Measurements from ENCODE around the gene OTUD5.

The OTUD5 gene

DNA sequence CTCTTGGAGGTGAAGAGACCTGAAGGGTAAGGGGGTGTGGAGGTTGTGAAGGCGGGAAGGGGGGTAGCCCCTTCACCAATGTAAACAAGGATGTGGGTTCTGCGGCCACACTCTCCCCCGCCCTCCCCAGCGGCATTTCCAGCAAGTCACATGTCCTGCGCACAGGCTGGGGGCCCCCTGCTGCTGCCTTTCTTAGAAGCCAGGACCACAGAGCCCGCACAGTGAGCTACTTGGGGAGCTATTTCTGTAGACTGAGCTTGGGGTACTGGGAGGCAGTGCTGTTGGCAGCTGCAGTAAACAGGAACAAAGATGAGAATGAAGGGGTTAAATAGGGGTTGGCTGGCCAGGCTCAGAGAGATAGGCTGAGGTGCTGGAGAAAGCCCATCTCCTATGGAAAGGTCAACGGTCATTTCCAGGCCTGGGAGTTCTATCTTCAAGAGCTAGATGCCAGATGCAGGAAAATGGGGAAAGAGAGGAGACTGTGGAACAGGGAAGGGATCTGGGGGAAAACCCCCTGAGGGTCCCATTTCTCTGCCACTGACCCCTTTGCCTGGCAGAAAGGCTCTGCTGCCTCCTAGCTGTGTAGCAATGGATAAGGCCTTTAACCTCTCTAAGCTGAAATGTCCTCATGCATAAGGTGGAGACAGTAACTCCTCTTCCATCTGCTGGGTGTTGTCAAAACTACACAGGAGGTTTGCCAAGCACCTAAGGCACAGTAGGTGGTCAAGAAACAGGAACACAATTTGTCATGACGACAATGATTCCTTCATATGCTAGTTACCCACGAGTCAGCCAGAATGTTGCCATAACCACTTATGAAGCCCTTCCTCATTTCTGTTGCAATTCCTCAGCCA lies 20.1 kb downstream of the OTUD5 start:
- peak; percentile 82 to 91 (median 88) for DNase-seq (ENCODE audit: low read depth in 2 of 3, low spot score in 1 of 3)

DNA sequence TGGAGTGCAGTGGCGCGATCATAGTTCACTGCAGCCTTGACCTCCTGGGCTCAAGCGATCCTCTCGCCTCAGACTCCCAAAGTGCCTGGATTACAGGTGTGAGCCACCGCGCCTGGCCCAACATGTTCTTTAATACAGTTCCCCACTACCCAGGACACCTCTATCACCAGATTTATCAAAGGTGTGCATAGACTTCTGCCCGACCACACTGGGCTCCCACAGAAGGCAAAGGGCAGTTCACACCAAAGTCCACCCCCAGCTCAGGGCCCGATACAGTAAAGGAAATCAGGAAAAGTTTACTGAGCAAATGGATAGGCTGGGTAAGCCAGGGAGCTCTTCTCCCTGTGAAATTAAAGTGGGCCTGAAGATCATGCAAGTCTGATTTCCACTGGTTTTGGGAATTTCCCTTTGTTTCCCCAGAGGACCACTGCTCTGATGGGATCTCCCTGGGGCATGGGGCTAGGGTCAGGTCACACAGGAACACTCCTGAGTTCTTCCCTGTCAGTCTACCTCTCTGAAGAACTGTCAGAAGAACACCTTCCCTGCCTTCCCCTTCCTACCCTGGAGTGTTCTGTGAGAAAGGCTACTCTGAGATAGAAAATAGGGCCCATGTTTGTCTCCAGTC lies 20.9 kb downstream of the OTUD5 start:
- no peak for DNase-seq (ENCODE audit: low read depth in 2 of 3, low spot score in 1 of 3)

DNA sequence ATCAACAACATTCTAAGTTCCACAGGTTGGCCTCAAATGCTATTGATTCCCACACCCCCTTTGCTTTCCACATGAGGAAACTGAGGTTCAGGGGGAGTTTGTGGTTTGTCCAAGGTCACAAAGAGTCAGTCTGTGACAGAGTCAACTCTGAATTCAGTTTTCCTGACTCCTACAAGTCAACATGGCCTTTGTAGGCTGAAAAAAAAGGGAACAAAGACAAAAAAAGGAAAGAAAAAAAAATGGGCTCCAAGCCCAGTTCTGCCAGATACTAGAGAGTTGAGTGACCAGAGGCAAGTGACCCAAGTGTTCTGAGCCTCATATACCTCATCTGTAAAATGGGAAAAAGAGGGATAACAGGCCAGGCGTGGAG lies 22.1 kb downstream of the OTUD5 start:
- DNase-seq (ENCODE audit: low read depth in 2 of 3, low spot score in 1 of 3), result no peak

DNA sequence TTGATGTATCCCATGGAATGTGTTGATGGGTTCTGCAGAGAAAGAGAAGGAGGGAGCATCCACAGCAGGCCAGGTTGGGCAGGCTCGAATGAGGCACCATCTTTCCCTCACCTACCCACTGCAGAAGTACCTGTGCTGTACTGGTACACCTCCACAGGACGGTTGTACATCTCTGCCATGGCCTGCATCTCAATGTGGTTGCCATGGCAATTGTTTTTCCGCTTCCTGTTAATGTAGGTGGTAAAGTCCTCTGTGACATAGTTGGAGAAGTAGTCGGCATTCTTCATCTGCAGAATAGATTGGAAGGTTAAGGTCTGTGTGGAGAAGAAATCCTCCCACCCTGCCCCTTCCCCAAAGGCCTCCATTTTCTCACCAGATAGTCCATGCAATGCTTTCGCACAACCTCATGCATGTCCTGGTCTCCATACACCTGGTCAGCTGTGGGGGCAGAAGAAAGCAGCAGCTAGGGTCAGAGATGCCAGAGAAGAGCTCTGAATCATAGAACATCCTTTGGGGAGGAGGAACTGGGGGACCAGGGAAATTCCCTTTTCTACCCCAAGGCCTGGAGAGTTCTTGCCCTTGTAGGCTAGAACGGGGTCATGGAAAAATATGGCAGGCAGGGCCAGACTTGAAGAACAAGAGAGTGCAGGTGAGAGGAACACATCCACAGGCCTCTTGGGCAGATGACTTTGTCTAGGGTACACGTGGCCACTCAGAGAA lies 22.7 kb downstream of the OTUD5 start:
- DNase-seq (ENCODE audit: low read depth in 2 of 3, low spot score in 1 of 3), result no peak

DNA sequence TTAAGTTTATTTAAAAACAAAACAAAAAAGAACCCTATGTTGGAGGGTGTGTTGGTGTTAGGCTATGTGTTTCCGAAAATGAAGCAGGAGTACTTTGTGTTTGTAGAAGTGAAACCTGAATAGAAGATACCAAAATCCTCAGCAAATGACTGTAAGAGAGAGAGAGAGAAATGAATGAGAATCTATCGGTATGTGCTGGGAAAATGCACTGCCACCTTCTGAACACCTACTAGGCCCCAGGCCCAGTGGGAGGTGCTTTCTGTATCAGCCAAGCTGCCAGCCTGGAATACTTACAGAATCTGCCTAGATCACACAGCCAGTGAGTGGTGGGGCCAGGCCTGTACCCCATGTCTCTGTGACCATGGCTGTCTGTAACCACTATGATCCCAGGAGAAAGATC lies 23.6 kb downstream of the OTUD5 start:
- no peak for DNase-seq (ENCODE audit: low read depth in 2 of 3, low spot score in 1 of 3)

DNA sequence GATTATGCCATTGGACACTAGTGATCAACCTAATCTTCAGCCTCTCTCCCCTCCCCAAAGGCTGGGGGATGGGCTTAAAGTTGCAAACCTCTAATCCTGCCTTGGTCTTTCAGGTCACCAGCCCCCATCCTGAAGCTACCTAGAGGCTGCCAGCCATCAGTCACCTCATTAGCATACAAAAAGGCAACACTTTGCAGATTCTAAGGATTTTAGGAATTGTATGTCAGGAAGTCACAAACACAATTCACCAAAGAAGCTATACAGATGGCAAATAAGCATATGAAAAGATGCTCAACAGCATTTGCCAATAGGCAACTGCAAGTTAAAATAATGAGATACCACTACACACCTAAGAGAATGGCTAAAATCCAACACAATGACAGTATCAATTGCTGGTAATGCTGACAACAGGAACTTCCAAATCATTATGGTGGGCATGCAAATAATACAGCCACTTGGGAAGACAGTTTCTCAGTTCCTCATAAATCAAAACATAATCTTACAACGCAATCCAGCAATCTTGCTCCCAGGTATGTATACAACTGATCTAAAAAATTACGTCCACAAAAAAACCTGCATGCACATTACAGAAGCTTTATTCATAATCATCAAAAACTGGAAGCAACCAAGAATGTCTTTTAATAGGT lies 29.5 kb downstream of the OTUD5 start:
- DNase-seq (ENCODE audit: low read depth in 2 of 3, low spot score in 1 of 3), result no peak

DNA sequence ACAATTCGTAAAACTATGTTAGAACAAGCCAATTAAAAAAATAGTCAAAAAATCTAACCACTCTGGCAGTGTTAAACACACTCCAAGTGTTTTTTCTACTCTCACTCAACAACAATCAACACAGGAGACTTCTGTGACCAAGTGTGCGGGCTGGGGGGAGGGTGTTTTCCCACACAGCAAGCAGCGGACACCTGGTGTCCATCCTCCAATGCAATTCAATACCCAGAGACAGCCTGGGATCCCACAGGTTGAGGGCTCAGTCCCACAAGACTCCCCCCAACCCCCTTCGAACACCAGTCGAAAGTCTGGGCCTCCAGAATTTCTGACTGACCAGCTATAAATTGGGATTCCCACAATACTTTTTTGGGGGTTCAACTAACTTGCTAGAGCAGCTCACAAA lies 30.3 kb downstream of the OTUD5 start:
- no peak for DNase-seq (ENCODE audit: low read depth in 2 of 3, low spot score in 1 of 3)

DNA sequence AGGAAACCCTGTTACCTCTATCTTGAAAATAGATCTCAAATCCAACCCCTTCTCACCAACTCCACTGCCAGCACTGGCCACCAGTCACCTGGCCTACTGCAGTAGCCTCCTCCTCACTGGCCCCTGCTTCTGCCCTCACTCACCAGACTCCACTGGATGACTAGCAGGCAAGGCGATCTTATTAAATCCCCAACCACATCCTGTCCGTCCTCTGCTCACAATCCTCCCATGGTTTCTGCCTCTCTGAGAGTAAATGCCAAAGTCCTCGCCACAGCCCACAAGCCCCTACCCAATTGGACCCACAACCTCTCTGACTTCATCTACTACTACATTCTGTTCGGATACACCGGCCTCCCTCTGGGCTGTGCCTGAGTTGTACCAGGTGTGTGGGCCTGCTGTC lies 33.1 kb downstream of the OTUD5 start:
- DNase-seq (ENCODE audit: low read depth in 2 of 3, low spot score in 1 of 3), result no peak

DNA sequence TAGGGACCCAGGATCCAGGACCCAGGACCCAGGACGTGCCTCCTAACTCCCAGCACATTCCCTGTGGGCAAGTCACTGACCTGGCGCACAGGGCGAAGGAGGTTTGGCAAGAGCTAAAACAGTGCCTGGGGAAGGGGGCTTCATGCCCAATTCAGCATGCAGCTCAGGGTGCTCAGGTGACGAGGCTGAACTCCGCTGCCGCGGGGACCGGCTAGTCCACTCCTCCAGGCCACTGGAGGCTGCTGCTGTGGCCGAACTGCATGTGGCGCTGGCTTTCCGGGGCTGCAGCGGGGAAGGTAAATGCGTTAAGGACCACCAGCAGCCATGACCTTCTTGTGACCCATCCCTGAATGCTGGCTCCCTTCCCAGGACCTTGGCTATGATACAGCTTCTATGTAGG lies 33.6 kb downstream of the OTUD5 start:
- DNase-seq (ENCODE audit: low read depth in 2 of 3, low spot score in 1 of 3), result no peak

DNA sequence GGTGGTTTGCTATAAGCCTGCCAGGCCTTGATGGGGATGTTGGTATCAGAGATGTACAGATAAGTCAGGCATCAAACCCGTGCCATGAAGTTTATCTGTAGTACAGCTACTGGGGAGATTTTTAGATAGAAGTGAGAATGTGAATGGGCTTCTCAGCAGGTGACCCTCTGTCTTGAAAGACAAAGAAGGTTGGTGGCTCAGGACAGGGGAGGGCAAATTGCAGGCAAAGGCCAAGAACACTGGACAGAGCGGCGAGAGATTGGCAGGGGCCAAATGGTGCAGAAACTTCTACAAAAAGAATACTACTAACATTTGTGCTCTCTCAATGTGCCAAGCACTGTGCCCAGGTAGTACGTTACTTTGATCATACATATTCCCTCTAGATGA lies 36.7 kb downstream of the OTUD5 start:
- DNase-seq (ENCODE audit: low read depth in 2 of 3, low spot score in 1 of 3), result no peak

DNA sequence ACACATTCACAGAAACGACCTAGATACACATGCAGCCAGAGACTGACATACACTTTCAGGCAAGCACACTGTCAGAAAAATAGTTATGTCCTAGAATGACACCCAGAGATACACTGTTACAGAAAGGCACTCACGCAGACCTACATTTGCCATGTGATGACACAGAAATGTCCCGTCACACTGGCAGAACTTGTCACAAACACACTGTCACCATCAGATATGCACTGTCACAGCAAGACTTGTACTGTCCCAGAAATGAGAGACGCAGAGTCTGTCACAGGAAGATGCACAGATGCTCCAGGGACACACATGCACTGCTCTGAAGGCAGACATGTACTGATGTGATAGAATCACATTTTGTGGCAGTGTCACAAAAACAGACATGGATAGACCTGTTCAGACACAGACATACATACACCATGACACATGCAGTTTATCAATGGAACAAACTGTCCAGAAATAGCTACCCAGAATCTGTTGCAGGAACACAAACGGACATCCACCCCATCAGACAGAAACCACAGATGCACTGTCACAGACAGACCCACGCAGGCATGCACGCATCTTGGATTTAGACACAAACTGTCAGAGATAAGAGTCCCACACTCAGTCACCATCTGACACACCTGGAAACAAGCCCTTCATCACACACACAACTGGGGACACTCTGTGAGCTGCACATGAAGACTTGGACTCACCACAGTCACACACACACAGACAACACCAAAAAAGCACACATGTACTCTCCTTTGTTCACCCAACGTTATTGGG lies 37.3 kb downstream of the OTUD5 start:
- no peak for DNase-seq (ENCODE audit: low read depth in 2 of 3, low spot score in 1 of 3)

DNA sequence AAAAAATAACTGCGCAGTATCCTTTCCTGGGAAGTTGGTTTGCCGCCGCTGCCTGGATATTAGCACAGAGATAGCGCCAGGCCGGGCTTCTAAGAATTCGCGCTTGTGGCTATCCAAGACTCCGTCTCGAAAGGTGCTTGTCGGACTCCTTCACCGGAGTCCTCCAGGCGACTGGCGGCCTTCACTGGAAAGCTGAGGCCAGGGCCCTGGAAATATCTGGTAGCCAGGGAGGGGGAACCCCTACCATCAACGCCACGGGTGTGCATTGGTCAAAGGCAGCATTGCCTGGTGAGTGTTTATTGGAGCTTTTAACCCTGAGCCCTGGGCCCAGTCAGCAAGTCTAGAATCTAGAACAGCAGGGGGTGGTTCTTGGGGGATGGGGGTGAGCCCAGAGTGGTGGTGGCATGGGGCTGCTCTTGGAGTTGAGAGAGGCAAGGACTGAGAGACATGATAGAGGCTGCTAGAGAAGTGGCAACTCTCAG lies 38.0 kb downstream of the OTUD5 start:
- DNase-seq (ENCODE audit: low read depth in 2 of 3, low spot score in 1 of 3), result no peak

DNA sequence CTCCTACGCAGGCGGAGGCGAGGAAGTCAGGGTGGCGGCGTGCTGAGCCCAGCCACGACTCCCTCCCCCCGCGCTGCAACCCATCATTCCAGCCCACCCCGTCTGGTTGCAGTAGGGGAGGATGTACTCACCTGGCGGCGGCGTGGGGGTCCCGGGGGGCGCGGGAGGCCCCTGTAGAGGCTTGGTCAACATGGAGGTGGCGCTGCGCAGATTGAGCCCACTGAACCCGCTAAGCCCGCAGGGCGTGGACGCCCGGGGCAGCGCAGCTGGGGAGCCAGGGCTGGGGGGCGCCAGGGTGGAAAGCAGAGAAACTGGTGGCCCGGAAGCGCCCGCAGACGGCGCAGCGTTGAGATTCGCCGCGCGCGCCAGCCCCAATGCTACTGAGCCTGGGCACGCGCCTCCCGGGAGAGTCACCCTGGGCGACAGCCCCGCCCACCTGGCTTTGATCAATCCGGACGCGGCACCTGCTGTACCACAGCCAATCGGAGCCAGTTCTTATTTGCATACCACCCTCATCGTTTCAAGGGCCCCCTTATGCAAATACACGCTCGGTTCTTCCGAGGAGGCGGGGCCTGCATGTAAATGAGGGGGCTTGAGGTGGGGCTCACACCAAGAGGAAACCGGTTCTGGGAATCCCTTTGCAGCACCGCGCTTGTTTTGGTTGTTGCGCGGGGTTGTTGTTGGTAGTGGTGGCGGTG lies 38.6 kb downstream of the OTUD5 start, which contains the start of gene PIM2:
PIM2 (minus strand) TSS at position 382 of the 698 bp plus-strand sequence; CDS start at position 192, 190 bp downstream.
- DNase-seq (ENCODE audit: low read depth in 2 of 3, low spot score in 1 of 3), result peak; percentile 80 to 84 (median 83)

DNA sequence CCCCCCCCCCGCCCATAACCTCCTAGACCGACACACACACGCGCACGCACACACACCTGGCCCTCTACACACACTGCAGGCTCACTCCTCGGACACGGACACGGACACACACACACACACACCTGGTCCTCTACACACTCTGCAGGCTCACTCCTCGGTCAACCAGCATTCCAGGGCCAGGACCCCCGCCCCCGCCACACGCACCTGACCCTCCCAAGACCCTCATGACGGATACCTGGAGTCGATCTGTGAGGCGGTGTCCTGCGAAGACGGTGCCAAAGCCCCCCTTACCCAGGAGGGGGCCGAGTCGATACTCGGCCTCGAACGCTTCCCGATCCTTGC lies 39.1 kb downstream of the OTUD5 start:
- DNase-seq (ENCODE audit: low read depth in 2 of 3, low spot score in 1 of 3), result no peak

DNA sequence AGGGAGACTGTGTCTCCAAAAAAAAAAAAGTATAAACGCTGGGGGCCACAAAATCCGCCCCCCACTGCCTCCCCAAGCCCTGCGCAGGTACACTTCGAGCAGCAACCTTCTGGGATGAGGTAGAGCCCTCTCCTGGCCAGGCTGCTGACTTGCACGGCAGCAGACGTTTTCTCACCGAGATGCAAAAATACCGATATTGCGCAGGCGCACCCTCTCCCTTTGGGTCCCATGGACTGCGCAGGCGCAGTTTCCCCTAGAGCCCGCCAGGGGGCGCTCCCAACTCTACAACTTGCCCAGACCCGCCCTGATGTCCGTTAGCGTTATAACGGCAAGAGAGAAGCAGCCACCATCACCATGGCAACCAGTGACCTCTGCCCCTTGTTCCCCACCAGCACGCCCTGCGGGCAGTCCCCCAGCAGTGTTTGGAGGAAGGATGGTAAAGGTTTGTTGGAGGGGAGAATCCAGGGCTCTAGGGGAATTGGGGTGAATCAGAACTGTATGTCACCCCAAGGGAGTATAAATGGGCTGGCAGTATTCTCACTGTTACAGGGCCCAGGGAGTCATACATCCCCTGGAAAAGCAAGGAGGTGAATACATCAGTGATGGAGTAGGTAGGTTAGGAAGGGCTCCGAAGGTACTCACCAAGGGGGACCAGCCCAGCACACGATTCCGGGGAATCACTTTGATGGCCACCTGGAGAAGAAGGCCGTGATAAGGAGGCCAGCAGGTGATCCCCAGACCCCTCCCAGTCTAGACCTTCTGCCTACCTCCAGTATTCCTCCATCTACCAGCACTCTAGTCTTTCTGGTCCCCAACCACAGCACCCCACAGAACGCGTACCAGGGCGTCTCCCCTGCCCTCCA lies 40.0 kb downstream of the OTUD5 start:
- DNase-seq (ENCODE audit: low read depth in 2 of 3, low spot score in 1 of 3), result peak; percentile 74 to 87 (median 81)

DNA sequence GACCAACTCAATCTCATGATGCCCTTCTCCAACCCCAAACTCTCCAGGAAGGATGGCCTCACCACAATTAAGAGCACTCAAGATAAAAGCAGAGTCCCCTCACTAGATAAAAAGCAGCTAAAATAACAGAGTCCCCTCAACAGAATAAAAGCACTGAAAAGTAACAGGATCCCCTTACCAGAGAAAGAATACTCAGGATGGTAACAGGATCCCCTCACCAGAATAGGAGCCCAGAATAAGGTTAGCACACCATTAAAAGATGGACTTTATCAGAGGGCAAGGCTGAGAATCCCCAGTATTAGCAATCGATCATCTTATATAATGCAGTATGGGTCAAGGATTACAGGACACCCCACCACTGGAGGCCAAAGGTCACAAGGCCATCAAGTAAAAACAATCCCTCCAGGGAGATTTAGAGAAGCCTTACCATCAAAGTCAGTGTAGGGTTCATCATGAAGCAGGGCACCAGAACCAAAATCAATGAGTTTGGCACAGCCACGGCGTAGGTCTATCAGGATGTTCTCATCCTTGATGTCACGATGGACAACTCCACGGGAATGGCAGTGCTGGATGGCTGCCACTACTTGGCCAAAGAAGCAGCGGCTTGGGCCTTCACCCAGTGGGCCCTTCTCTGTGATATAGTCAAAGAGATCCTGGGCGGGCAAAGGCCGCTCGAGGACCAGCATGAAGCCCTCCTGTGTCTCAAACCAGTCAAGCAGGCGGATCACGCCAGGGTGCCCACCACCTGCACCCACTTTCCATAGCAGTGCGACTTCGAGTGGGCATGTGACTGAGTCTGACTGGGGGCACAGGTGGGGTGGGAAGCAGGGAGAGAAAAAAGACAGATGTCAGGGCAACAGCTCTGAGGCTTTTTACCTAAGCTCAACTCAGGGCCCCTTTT lies 42.6 kb downstream of the OTUD5 start:
- DNase-seq (ENCODE audit: low read depth in 2 of 3, low spot score in 1 of 3), result no peak

DNA sequence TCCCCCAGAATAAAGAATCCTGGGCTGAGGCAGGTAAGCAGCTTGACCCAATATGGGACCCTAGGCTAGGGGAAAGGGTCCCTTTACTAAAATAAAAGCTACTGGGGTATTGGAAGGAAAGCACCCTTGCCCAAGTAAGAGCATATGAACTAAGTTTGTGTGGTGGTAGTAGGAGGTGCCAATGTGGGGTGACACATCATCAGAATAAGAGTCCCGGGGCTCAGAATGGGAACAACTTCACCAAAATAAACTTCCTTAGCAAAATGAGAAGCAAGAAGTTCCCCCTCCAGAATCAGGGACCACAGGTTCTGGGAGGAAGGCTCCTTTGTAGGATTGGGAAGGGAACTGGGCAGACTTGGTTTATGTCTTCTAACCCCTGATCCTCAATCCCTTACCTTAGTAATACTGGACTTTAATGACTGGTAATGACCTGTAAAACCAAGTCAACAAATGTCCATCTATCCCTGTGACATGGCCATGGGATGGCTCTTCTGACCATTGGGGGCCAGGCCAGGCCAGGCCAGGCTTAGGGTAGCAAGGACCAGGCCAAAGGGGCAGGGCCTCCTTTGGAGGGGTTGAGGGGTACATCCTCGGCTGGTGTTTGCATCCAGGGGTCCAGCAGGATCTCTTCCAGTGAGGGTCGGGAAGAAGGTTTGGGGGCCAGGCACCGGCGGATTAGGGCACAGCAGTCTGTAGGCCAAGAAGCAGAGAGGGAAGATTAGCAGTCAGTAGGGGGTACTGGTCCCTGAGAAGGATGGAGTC lies 43.6 kb downstream of the OTUD5 start:
- DNase-seq (ENCODE audit: low read depth in 2 of 3, low spot score in 1 of 3), result no peak

Measured in stimulated activated CD4-positive, alpha-beta T cell treated with anti-CD3 and anti-CD28 coated beads, Interleukin-12 subunit alpha, Interleukin-12 subunit beta, amount 100 ng/mL, for 48 hours (primary cell).